ENCODE measurements around the gene GCC2. TPM values are rescaled to one million over a fixed set of nuclear protein-coding genes. Genes with fewer than 3 reads are reported as not detected.

The GCC2 gene
- total and polyA plus RNA-seq, 2 of the 8 experiments (the other 6 are each of a cell fraction or from before 2014, with no cell fraction given): 4.6 to 54.9 TPM

DNA sequence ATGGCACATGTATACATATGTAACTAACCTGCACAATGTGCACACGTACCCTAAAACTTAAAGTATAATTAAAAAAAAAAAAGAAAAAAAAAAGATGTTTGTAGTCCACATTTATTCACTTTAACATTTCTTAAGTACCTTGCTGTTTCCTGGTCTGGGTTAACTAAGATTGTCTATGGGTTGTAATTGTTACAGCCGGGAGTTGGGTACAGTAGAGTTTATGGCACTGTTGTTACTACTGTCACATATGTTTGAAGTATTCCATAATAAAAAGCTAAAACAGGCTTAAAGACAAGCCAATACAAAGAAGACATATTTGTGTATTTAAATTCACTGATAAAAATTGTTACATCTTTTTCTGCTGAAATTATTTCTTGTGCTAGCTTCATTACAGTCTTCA is 36.2 kb downstream of the GCC2 start:
- Histone ChIP-seq H3K9me3 (ENCODE audit: insufficient read depth in 2 of 2, low read depth in 1 of 2, low read length in 1 of 2) (no peaks in the 10 kb centered on the region), H3K14ac (ENCODE audit: insufficient read length) (no peak overlapping the region), H3K79me2 (ENCODE audit: control insufficient read depth in 1 of 2, insufficient read depth in 2 of 2, low read length in 2 of 2) (no peaks in the 10 kb centered on the region), H3K18ac (ENCODE audit: extremely low read depth, low read length) (no peak overlapping the region), H4K8ac (ENCODE audit: extremely low read depth, insufficient read depth, low read length) (no peak overlapping the region), H2BK120ac (replicated peaks; ENCODE audit: low read depth, low read length) (no peak overlapping the region), H3K56ac (replicated peaks; ENCODE audit: insufficient read length, low read depth, low read length) (no peak overlapping the region), H4K20me1 (replicated peaks in 1 of 2; ENCODE audit: control insufficient read depth in 1 of 2, insufficient read depth in 2 of 2, low read length in 2 of 2) (no peaks in the 10 kb centered on the region), H3K9ac (replicated peaks in 1 of 4; ENCODE audit: extremely low read depth in 1 of 4, low read depth in 3 of 4, low read length in 3 of 4) (no peak overlapping the region), H2BK5ac (ENCODE audit: low read depth, low read length) (no peak overlapping the region), H3K27ac (ENCODE audit: low read depth, low read length) (no peak overlapping the region), H2AFZ (ENCODE audit: low read length) (no peak overlapping the region), H3K23ac (ENCODE audit: insufficient read length) (no peak overlapping the region), H2BK20ac (ENCODE audit: low read length) (no peak overlapping the region), H4K91ac (replicated peaks; ENCODE audit: insufficient read length, low read length) (no peak overlapping the region), H3K27me3 (replicated peaks in 1 of 4; ENCODE audit: control insufficient read depth in 3 of 4, extremely low read depth in 1 of 4, insufficient read depth in 3 of 4, low read length in 3 of 4) (no peaks in the 10 kb centered on the region), H3K4ac (replicated peaks; ENCODE audit: insufficient read length, low read depth, low read length) (no peak overlapping the region), H3K4me2 (ENCODE audit: insufficient read depth in 1 of 2, low read depth in 2 of 2, low read length in 2 of 2) (no peak overlapping the region), H2AK5ac (ENCODE audit: low read depth, low read length) (no peak overlapping the region), H3K23me2 (ENCODE audit: low read depth, low read length) (no peaks in the 10 kb centered on the region), H3K4me1 (replicated peaks in 1 of 4; ENCODE audit: control insufficient read depth in 3 of 4, insufficient read depth in 4 of 4, low read length in 3 of 4) (no peaks in the 10 kb centered on the region), H3K36me3 (ENCODE audit: control insufficient read depth in 2 of 4, insufficient read depth in 4 of 4, low read length in 3 of 4) (peaks cover 4 to 54% (median 29%) of the 10 kb centered on the region in 4 experiments; a peak in 7 of 8 replicates), H3K4me3 (ENCODE audit: extremely low read depth in 1 of 4, insufficient read depth in 2 of 4, low read depth in 3 of 4, low read length in 4 of 4) (no peak overlapping the region), H3K79me1 (ENCODE audit: low read depth, low read length) (no peaks in the 10 kb centered on the region), H2BK15ac (ENCODE audit: low read length) (no peak overlapping the region), H4K5ac (ENCODE audit: insufficient read length, low read depth, low read length) (no peak overlapping the region), H2BK12ac (ENCODE audit: low read depth, low read length) (no peak overlapping the region)
- no peak for FAIRE-seq
- DNase-seq (ENCODE audit: low read depth in 1 of 2, low spot score in 2 of 2): no peak
- ChIA-PET POLR2A (ENCODE audit: partially characterized antibody) (no interaction called here), CTCF (ENCODE audit: partially characterized antibody) (no interaction called here)
- TF ChIP-seq RNF2 (IDR thresholded peaks at IDR 0.05; ENCODE audit: borderline replicate concordance, low read depth, low read length, missing control alignments, poor library complexity, severe bottlenecking) (no peak), EP300 (IDR thresholded peaks at IDR 0.05; ENCODE audit: borderline replicate concordance in 1 of 2, low read depth in 2 of 2, low read length in 2 of 2) (no peak), HDAC2 (IDR thresholded peaks at IDR 0.05; ENCODE audit: borderline replicate concordance in 1 of 2, low read depth in 2 of 2, low read length in 2 of 2) (no peak), TAF7 (optimal IDR thresholded peaks at IDR 0.05; ENCODE audit: borderline replicate concordance, low read depth, low read length) (no peak), GABPA (IDR thresholded peaks at IDR 0.05; ENCODE audit: borderline replicate concordance, insufficient read depth, low read length) (no peak), BCL11A (IDR thresholded peaks at IDR 0.05; ENCODE audit: low read depth in 2 of 2, low read length in 2 of 2) (no peak), TCF12 (IDR thresholded peaks at IDR 0.05; ENCODE audit: low read depth, low read length) (no peak)
- 97% methylated on average over 1 of the region's 2 CpGs; no CpG with 5 or more reads in 1 of the 2 experiments for WGBS, 2 experiments (ENCODE audit: extremely low coverage in 1 of 2, insufficient coverage in 1 of 2, insufficient read length in 1 of 2, insufficient replicate concordance in 2 of 2, low coverage in 1 of 2, low lambda C conversion rate in 2 of 2, missing lambda C conversion rate in 1 of 2)
